Right lung (tissue), 10 donors: ENCODE data around the gene RBM17. TPM values are rescaled to one million over a fixed set of nuclear protein-coding genes. Genes with fewer than 3 reads are reported as not detected.
A peak's percentile ranks its signal among the peaks of the same experiment; 100 is the strongest.
"Not testable (repeated sequence)": the region's sequence is repeated elsewhere in the genome, so short reads cannot be mapped to it uniquely, and the experiment has no call there.

Experiments
- DNase-seq, 2 donors: peaks; one replicate each; pipeline ENCODE4 v3.0.0-alpha.2; 2013
- long read RNA-seq, 8 donors: transcript quantifications; one replicate each; lab custom pipeline, GENCODE V29; 2026
- polyA plus RNA-seq, 5 donors: library from polyadenylated mRNA; unstranded; fragments of 120-200 nt; gene quantifications; one replicate each; pipeline versions ENCODE4 v1.2.1 to v1.2.3, GENCODE V29; 2013; ENCODE audit warnings: inconsistent platforms in 1 of 5, low replicate concordance in 1 of 5; ENCODE audit not compliant: insufficient read length in 5 of 5, insufficient read depth in 1 of 5

RBM17 gene, protein sequence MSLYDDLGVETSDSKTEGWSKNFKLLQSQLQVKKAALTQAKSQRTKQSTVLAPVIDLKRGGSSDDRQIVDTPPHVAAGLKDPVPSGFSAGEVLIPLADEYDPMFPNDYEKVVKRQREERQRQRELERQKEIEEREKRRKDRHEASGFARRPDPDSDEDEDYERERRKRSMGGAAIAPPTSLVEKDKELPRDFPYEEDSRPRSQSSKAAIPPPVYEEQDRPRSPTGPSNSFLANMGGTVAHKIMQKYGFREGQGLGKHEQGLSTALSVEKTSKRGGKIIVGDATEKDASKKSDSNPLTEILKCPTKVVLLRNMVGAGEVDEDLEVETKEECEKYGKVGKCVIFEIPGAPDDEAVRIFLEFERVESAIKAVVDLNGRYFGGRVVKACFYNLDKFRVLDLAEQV
- 100 to 1,000 TPM; 157 to 211 (median 190) TPM for polyA plus RNA-seq
- long read RNA-seq, donor 1, transcript RBM17-201 (12 exons, 2,755 nt), result major isoform, 29 of 71 reads
- long read RNA-seq, donor 1, partial matches to known transcripts, result 32 of 71 reads
- long read RNA-seq, donor 1, other reads (novel, unspliced or antisense), result 0 of 71 reads
- long read RNA-seq, donor 2, transcript RBM17-201 (12 exons, 2,755 nt), result major isoform, 20 of 36 reads
- long read RNA-seq, donor 2, partial matches to known transcripts, result 15 of 36 reads
- long read RNA-seq, donor 2, other reads (novel, unspliced or antisense), result 0 of 36 reads
- long read RNA-seq, donor 3, transcript RBM17-201 (12 exons, 2,755 nt), result major isoform, 17 of 34 reads
- long read RNA-seq, donor 3, partial matches to known transcripts, result 13 of 34 reads
- long read RNA-seq, donor 3, other reads (novel, unspliced or antisense), result 0 of 34 reads
- long read RNA-seq, donor 4, transcript RBM17-201 (12 exons, 2,755 nt), result major isoform, 13 of 39 reads
- long read RNA-seq, donor 4, partial matches to known transcripts, result 19 of 39 reads
- long read RNA-seq, donor 4, other reads (novel, unspliced or antisense), result 0 of 39 reads
- long read RNA-seq, donor 5, transcript RBM17-201 (12 exons, 2,755 nt), result major isoform, 28 of 88 reads
- long read RNA-seq, donor 5, partial matches to known transcripts, result 50 of 88 reads
- long read RNA-seq, donor 5, other reads (novel, unspliced or antisense), result 0 of 88 reads
- long read RNA-seq, donor 6, transcript RBM17-201 (12 exons, 2,755 nt), result major isoform, 26 of 39 reads
- long read RNA-seq, donor 6, partial matches to known transcripts, result 11 of 39 reads
- long read RNA-seq, donor 6, other reads (novel, unspliced or antisense), result 0 of 39 reads
- long read RNA-seq, donor 7, transcript RBM17-201 (12 exons, 2,755 nt), result major isoform, 22 of 46 reads
- long read RNA-seq, donor 7, partial matches to known transcripts, result 21 of 46 reads
- long read RNA-seq, donor 7, other reads (novel, unspliced or antisense), result 0 of 46 reads
- long read RNA-seq, donor 8, transcript RBM17-201 (12 exons, 2,755 nt), result major isoform, 10 of 22 reads
- long read RNA-seq, donor 8, partial matches to known transcripts, result 8 of 22 reads
- long read RNA-seq, donor 8, other reads (novel, unspliced or antisense), result 0 of 22 reads

DNA sequence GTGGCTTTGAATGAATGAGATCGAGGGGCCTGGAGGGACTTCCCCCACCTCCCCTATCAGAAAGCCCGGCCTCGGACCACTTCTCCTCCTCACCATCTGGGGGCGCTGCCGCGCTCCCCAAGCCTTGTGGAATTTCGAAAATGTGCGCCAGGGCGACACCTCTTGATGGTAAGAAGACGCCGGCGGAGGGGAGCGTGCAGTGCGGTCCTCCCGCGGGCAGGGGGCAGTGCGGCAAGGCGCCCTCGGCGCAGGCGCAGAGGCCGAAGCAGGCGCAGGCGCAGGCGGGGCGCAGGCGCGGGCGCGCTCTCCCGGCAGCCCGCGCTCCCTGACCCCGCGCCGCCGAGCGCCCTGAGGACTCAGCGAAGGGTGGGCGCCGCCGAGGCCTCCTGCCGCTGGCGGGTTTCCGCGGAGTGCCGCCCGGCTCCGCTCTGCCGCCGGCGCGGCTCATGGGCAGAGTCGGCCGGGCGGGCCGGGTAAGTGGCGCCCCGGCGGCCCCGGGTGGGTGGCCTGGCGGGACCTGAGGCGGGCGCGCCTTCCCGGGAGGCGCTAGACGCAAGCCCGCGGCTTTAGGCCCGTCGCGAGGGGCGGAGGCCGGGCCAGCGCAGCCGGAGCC is at the start of gene RBM17:
TSS of gene RBM17 (plus strand) at position 314 of the 613 bp plus-strand sequence. CDS start 8,032 bp downstream, outside the sequence.
- peak; percentile 98 for DNase-seq

DNA sequence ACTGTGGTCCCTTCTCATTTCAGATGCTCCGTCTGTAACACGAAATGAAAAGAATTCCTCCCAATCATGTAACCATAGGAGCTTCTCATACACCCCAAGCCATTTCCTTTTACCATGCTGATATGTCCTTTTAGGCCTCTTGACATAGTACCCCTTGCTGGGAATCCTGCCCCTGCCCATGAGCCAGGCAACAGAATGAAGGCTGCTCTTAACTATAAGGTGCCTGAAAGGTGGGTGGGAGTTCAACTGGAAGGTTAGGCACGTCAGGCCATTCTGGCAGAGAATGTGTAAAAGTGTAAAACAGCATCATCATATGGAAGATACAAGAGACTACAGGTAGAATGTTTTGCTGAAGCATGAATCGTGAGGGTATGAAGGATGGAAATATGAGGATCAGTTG is 49.1 kb upstream of the RBM17 start:
- no peak for DNase-seq

DNA sequence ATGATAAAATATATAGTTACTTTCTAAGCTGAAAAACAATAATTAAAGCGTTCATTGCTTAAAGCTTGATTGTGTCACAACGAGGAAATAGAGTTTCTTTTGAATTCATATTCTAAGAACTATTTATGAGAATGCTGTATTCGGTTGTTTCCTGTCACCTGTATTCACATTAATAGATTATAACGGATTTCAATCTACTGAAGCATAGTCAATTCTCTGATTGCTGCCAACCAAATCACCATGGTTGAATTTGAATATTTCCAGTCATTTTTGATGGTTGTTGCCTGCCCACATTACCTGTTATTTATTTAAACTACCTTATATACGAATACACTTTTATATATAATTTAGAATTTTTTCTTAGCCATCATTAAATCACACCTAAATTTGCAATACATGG is 48.6 kb upstream of the RBM17 start:
- DNase-seq, result no peak

DNA sequence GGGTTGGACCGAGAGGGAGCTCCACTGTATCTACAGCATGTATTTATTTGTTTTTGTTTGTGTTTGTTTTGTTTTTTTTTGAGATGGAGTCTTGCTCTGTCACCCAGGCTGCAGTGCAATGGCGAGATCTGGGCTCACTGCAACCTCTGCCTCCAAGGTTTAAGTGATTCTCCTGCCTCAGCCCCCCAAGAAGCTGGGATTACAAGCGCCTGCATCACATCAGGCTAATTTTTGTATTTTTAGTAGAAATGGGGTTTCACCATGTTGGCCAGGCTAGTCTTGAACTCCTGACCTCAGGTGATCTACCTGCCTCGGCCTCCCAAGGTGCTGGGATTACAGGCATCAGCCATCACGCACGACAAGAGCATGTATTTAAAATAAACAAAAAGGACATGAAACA is 45.5 kb upstream of the RBM17 start:
- not testable (repeated sequence) for DNase-seq

DNA sequence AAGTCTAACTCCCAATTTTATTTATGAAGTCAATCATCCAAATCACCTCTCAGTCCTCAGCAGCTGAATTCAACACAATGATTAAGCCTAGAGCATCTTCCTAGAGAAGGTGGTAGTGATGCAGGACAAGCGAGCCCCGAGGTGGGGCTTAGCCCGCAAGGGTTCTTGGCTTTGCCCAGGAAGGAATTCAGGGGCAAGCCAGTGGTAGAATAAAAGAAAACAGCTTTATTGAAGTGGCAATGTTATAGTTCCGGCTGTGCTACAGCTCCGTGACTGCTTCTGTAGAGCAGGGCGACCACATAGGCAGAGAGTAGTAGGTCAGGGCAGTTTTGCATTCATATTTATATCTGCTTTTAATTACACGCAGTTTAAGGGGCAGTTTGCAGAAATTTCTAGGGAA is 44.8 kb upstream of the RBM17 start:
- no peak for DNase-seq

DNA sequence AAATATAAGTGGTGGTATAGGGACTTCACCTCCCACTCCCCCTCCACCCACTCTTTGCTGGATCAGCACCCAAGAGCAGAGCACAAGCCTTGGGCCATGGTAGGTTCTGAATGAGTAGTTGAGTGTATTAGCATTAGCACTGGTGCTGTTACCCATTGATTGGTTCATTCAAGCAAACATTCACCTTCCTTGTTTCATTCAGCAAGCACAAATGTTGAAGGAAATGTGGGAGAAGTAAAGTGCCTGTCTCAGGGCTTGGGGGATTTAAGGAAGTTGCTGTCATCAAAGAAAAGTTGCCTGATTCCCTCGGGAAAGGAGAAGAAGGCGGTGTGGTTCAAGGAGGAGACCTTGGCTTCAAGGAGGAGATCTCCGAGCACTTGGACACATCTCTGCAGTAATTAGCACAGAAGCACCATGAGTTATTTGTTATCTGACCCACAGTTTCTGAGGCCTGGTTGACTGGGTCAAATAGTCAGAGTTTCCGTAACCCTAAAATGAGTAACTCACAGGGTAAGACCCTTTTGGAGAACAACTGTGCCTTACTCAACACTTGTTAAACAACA is 44.0 kb upstream of the RBM17 start:
- no peak for DNase-seq

DNA sequence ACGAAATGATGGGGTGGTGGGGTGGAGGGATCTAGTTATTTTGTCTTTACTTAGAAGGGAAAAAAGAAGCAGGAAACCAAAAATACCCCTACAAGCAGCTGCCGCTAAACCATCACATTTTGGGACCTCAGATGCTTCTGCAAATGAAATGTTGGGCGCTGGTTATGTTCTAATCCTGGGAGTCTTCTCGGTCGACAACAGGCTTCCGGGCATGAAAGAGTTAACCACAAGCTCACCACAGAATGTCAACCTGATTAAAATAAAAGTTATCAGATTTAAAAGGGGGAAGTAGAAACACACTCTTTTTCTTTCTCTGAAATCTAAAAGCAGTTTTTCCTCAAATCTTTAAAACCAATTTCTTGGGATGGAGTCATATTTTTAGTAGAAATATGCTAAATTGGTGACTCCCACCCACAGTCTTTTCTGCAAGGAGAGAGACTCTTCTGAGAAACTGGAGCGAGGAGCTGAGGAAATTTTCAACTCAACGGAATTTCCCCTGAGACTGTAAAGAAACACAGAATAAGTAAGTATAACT is 43.5 kb upstream of the RBM17 start:
- no peak for DNase-seq

DNA sequence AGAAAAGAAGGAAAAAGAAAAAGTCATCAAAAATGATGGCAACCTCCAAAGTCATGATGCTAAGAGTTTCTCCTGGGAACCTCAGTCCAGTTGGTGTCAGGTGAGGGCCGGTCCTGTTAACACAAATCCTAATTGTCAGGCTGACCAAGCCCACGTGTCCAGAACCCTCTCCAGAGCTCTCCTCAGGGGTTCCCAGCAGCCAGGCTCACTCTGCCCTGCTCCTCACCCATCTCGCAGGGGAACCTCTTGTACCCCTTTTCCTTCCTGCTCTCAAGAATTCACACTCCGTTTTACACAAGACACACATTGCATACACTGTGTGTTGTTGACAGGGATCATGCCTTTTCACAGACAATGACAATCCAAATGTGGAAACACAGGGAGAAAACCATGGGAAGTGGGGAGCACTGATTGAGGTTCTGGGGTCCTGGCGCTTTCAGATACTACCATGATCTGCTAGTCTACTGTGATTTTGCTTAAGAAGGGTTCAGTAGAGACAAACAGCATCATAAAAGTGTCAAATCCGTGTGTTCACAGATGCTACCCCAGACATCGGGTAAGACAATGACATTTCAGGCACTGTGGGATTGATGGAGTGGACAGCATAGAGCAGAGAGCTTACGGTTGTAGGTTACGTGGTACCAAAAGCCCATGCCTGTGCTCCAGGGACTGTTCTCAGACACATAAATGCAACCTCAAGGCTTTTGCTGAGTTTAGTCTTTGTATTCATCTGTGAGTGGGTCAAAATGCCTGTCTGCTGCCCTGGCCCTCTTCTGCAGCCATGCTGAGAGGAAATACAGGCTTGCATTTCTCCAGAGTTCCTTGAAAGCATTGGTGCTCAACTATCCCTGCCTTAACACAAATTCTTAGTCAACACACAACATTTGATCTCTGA is 42.7 kb upstream of the RBM17 start:
- no peak for DNase-seq

DNA sequence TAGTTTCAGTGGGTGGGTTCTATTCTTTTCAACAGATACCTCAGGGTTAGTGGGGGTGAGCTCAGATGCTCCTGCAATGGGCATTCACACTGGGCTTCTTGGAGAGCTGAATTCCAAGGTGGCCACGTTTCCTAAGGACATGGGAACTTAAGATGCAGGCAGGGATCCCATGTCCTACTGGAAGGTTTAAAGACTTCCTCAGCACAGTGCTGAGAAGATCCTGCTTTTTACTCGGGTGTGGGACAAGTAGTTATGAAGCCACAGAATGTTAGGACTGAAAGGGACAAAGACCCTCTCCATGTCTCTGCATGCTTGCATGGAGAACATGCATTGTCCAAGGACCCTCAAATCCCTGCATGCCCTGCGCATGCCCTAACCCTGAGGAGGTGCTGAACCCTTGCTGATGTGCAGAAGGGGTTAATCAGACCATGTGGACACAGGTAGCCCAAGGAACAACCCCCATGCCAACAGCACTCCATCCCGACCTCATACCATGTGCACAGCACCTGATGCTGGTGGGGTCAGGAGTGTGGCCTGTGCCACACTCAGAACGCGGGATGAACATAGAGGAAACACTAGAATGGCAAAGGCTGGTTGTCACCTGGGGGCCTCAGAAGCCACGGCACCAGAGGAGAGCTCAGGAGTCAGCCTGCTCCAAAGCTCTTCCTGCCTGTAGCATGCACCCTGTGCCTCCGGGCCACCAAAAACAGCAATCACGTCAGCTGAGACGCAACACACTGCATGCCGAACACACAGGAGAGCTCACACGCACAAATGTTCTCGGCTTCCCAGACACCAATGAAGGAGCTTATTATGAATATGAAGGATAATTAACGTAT is 41.8 kb upstream of the RBM17 start:
- no peak for DNase-seq

DNA sequence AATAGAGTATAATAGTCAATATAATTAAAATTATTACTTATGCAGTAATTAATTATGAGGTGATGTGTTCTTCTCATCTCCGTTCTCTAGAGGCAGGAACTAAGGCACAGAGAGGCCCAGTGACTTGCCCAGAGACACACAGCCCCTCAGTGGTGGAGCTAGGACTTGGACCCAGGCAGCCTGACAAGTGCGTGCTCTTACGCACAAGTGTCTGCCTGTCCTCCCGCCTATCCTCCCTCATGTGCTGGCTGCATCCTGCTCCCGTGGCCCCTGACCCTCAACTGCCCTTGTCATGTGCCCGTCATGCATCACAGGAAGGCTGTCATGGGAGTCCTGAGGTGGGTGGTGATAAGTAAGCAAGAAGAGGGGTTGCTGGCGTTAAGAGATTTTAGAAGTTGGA is 41.0 kb upstream of the RBM17 start:
- DNase-seq, result no peak

DNA sequence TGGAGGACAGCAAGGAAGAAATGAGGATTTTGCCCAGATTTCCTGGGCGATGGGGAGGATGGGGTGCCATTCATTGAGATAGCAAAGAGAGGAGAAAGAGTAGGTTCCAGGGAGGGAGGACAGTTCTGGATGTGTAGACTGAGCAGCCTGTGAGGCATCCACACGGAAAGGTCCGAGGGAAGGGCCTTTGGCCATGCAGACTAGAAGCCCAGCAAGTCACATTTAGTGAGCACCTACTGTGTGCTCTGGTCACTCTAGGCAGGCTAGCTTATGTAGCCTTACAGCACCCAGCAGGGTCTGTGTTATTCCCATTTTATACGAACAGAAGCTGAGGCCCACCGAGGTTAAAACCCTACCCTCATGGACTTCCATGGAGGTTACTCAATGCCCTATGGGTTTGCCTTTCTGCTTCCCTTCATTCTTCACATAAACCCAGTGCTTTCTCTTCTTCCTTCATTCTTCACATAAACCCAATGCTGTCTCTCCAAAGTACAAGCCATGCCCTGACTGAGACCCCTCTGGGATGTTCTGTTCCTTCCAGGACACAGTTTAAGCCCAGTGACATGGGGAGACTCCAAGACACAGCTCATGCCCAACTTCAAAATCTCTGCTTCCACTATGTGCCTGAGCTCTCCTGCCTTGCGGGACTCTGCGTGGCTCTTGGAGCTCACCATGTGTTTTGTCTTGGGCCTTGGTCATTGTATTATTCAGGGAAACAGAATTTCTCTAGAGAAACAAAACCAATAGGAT is 40.4 kb upstream of the RBM17 start:
- DNase-seq, result no peak

DNA sequence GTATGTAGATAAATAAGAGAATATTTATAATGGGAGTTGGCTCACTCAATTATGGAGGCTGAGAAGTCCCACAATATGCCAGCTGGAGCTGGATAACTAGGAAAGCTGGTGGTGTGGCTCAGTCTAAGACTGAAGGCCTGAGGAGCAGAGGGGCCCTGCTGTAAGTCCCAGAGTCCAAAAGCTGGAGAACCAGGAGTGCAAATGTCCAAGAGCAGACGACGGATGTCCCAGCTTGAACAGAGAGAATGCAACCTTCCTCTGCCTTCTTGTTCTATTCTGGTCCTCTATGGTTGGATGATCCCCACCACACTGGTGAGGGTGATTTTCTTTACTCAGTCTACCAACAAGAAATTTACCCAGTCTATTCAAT is 39.8 kb upstream of the RBM17 start:
- no peak for DNase-seq

DNA sequence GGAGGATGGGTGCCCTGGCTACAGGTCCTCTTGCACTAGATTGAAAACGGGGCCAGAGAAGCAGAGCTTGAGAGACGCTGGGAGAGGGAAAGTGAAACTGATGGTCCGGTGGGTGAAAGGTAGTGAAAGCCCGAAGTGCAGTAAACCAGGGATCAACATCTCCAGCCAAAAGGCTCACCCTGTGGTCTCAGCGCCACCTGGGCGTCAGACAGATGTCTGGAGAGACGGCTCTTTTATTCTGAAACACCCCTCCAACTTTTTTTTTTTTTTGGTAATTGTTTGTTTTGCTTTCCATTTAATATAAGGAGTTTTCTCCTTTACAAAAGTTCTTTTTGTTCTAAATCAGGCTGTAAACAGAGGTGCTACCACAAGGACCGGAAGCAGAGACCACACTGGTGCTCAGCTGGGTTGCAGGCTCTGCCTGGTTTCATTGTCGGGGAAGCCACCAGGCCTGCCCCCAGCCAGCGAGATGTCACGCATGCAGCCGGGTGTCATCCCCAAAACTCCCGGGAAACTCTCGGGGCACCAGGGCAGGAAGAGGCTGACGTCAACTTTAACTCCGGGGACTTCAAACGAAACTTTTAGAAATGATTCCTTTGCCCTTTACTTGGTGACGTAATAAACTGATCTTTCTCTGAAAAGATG is 37.9 kb upstream of the RBM17 start:
- DNase-seq, result peak in 1 of 2 donors; percentile 38

DNA sequence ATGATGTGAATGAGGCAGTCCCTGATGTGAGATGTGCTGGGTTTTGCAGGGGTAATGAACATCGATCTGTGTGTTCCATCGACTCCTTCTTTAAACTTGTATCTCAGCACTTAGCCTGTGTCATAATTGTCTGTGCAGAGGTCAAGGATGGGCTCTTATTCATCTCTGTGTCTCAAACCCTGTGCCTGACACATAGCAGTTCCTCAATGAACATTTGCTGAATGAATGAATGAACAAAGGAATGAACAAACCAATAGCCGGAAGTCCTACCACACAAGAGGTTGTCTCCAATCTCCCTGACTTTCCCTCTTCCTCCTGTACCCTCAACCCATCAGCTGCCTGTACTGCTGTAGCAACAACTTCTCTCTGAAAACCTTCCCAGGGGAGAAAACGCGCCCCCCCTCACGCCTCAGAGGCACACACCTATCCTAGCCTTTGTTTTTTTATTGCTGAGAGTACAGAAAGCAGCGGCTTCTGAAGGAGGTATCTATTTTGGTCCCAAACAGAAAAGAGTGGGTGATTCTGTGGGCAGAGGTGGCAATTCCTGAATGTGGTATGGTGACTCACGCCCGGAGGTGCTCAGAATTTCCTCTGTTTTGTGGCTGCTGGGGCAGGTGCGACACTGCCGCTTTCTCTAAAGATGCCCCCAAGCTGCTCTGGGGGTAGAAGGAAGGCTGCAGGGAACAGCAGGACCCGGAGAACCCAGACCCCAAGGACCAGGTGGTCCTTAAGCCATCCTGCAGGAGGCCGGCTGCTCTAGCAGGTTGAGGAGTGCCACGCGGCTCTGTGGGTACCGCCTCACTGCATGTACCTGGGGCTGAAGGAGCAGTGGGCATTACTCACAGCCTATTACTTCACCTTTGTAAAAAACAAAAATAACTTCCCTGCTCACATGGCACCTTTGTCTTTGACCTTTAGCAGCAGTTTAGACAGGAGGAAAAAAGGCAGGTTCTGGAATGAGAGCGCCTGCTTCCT is 36.3 kb upstream of the RBM17 start:
- DNase-seq, result no peak

DNA sequence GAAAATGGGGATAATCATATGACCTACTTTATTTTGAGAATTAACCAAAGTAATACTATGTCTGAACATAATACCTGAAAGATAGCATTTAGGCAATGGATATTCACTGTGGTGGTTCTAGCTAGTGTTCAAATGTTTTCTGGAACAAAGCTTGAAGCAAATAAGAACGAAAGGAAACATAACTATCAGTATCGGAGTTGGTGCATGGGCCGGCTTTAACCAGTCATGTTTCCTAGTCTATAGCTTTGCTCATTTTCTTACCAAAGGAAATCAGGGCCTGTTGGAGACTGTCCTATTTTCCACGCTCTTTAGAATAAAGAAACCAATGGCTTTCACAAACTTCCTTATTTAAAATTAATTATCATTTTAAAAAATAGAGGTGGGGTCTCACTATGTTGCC is 35.5 kb upstream of the RBM17 start:
- DNase-seq, result no peak
